Neuron (in vitro differentiated cells): ENCODE results near the gene COQ3.

Experiments
- H2AFZ ChIP-seq: one replicate; pipeline ENCODE4 v1.6.1; 2013; ENCODE audit warnings: low read depth, mild to moderate bottlenecking, inconsistent platforms, low read length, moderate library complexity
- H3K27me3 ChIP-seq: one replicate; pipeline ENCODE4 v1.6.1; 2013; ENCODE audit warnings: low read length; ENCODE audit not compliant: insufficient read depth
- H3K36me3 ChIP-seq: one replicate; pipeline ENCODE4 v1.6.1; 2013; ENCODE audit warnings: low read length; ENCODE audit not compliant: insufficient read depth
- H3K4me1 ChIP-seq: one replicate; pipeline ENCODE4 v1.6.1; 2013; ENCODE audit warnings: low read length; ENCODE audit not compliant: insufficient read depth
- H3K4me3 ChIP-seq: 2 replicates; pipeline ENCODE4 v1.5.1; 2013; ENCODE audit warnings: mild to moderate bottlenecking, low read length, moderate library complexity
- H3K9me3 ChIP-seq: one replicate; pipeline ENCODE4 v1.6.1; 2013; ENCODE audit warnings: low read length

The COQ3 gene

DNA sequence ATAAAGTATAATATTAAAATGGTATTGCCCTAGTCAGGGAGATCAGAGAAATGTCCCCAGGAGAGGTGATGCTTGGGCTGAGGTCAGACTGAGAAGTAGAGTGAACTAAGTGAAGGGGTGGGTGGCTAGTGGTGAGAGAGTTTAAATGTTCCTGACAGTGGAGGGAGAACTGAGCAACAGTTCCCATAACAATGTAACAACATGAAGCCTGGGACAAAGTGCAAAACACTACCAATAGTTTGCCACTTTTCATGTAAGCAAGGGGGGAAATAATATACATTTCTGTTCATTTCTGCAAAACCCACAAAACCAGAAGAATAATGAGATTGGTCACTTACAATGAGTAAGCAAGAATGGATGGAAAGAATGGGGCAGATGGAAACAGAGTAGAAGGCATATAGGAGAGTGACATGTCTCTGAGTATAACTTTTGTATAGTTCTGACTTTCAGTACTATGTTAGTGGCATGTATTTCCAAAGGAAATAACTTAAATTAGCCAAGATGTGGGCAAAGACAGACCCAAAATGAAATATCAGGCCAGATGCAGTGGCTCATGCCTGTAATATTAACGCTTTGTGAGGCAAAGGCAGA, 31.2 kb downstream of the COQ3 start:
- Histone ChIP-seq H3K27me3 (no peaks in the 10 kb centered on the region), H3K4me1 (peaks cover 6% of the 10 kb centered on the region), H3K4me3 (no peak overlapping the region), H2AFZ (no peak overlapping the region), H3K36me3 (no peaks in the 10 kb centered on the region), H3K9me3 (no peaks in the 10 kb centered on the region)

- Histone ChIP-seq H2AFZ (no peak overlapping the region), H3K9me3 (no peaks in the 10 kb centered on the region), H3K36me3 (no peaks in the 10 kb centered on the region), H3K4me3 (no peak overlapping the region), H3K27me3 (no peaks in the 10 kb centered on the region), H3K4me1 (peaks cover 6% of the 10 kb centered on the region)
Observed at GRCh38 chr6:99359800-99360199, 34.2 kb downstream of the COQ3 start.

- peaks cover 8% of the 10 kb centered on the region for H3K27me3 ChIP-seq
- H3K9me3 ChIP-seq, result no peaks in the 10 kb centered on the region
- peaks cover 6% of the 10 kb centered on the region for H3K4me1 ChIP-seq
- H3K36me3 ChIP-seq, result no peaks in the 10 kb centered on the region
- H2AFZ ChIP-seq, result no peak overlapping the region
- H3K4me3 ChIP-seq, result no peak overlapping the region
Observed at GRCh38 chr6:99356641-99357040, 37.4 kb downstream of the COQ3 start.

GRCh38 chr6:99354983-99355382, 39.0 kb downstream of the COQ3 start:
- Histone ChIP-seq H3K4me1 (peaks cover under 1% of the 10 kb centered on the region), H3K27me3 (peaks cover 12% of the 10 kb centered on the region), H3K4me3 (no peak overlapping the region), H3K9me3 (no peaks in the 10 kb centered on the region), H2AFZ (no peak overlapping the region), H3K36me3 (no peaks in the 10 kb centered on the region)

DNA sequence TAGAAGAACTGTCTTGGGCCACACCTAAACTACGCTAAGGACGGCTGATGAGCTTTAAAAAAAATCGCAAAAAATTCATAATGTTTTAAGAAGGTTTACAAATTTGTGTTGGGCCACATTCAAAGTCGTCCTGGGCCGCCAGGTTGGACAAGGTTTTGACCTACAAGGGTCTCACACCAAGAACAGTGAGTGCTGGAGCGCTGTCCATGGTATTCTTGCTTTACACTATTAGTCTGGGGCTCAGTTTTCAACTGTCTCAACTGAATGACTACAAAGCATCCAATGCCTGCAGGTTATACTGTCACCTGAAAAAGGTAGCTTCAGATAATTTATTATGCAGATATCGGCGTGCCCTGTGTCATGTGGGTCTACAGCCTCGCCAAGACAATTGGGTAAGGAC, 40.9 kb downstream of the COQ3 start:
- Histone ChIP-seq H3K27me3 (peaks cover 12% of the 10 kb centered on the region), H3K36me3 (no peaks in the 10 kb centered on the region), H2AFZ (no peak overlapping the region), H3K4me1 (peaks cover 8% of the 10 kb centered on the region), H3K4me3 (no peak overlapping the region), H3K9me3 (no peaks in the 10 kb centered on the region)

- H3K27me3 ChIP-seq, result peaks cover 12% of the 10 kb centered on the region
- H3K9me3 ChIP-seq, result no peaks in the 10 kb centered on the region
- no peak overlapping the region for H2AFZ ChIP-seq
- peaks cover 17% of the 10 kb centered on the region for H3K4me1 ChIP-seq
- no peaks in the 10 kb centered on the region for H3K36me3 ChIP-seq
- H3K4me3 ChIP-seq, result no peak overlapping the region
Observed at GRCh38 chr6:99350573-99350972, 43.4 kb downstream of the COQ3 start.

GRCh38 chr6:99349171-99350141, 44.5 kb downstream of the COQ3 start, which contains the start of gene FAXC:
Gene FAXC, minus strand, starts transcription at chr6:99349674. Its CDS starts 302 bp downstream, at chr6:99349372.
- Histone ChIP-seq H3K9me3 (no peaks in the 10 kb centered on the region), H3K4me1 (peaks cover 20% of the 10 kb centered on the region), H3K4me3 (peak within 1 kb of the TSS; percentile 99), H3K36me3 (no peaks in the 10 kb centered on the region), H2AFZ (peak within 1 kb of the TSS; percentile 97), H3K27me3 (peaks cover 12% of the 10 kb centered on the region)

DNA sequence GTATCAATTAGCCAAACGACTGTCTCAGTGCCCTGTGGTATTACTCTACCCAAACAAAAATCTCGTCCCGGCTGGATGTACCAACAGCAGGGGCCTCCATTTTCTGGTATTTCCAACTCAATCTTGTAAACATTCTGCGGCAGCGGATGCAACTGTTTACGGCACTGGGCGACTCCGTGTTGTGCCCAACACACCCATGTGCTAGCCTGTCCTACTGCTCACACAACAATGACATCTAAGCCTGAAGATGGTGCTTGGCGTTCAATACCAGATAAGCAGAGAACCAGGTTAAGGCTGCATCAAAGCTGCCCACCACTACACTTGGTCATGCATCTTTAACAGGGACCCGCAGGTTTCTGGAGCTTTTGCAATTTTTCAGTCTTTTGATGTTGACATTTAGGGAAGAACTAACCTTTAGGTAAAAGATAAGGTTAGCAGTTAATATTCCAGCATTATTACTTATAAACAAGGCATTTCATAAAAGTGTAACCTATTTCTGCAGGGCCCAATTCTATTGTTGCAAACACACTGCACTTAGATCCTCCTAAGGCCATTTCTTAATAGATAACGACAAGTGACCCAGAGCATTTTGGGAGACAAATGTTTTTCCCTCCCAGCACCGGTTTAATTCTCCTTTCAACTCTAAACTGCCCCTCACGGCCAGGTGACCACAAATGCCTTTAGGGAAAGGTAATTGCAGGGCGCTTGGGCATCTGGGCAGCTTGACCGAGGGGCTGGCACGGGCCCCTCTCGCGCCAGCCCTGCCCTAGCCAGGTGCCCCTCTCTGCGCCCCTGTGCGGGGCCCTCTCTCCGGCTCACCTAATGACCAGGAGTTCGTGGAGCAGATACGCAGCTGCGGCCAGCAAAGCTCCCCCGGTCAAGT, 45.5 kb downstream of the COQ3 start:
- Histone ChIP-seq H3K27me3 (peaks cover 12% of the 10 kb centered on the region), H3K4me1 (peaks cover 29% of the 10 kb centered on the region), H3K9me3 (no peaks in the 10 kb centered on the region), H3K36me3 (no peaks in the 10 kb centered on the region), H3K4me3 (peak overlapping the region; percentile 99), H2AFZ (peak overlapping the region; percentile 79)

DNA sequence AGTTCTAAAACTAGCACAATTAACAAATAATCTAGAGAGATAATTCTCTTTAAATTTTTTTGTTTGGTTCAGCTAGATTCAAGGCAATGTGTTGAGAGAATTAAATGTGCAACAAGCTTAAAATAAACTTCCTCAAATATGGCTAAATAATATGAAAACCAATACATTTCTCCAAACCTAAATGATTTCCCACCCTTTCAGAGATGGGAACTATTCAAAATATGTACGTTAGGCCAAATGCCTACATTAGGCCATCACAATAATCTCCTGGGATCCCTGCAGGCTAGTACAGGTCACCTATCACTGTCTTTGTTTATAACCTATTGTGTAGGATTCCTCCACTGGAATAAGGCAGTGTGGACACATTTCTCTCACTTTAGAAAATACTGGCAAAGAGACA, 46.2 kb downstream of the COQ3 start:
- Histone ChIP-seq H3K36me3 (no peaks in the 10 kb centered on the region), H3K4me1 (peaks cover 29% of the 10 kb centered on the region), H3K27me3 (peaks cover 7% of the 10 kb centered on the region), H3K9me3 (no peaks in the 10 kb centered on the region), H2AFZ (no peak overlapping the region), H3K4me3 (peak overlapping the region; percentile 99)

DNA sequence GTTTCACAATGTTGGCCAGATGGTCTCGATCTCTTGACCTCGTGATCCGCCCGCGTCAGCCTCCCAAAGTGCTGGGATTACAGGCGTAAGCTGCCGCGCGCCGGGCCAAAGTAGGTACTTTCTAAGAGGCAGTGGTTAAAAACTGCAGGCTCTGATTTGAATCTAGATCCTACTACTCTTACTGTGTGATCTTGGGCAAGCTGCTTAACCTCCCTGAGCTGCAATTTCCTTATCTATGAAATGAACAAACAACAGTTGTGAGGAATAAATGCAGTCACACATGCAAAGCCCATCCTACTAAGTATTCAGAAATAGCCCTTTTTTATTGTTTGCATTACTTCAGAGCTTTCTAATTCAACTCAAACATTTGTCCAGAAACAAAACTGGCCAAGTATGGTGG, 47.4 kb downstream of the COQ3 start:
- no peaks in the 10 kb centered on the region for H3K9me3 ChIP-seq
- H3K4me3 ChIP-seq, result no peak overlapping the region
- no peak overlapping the region for H2AFZ ChIP-seq
- peaks cover 3% of the 10 kb centered on the region for H3K36me3 ChIP-seq
- H3K4me1 ChIP-seq, result peaks cover 29% of the 10 kb centered on the region
- H3K27me3 ChIP-seq, result peaks cover 4% of the 10 kb centered on the region

GRCh38 chr6:99345164-99345563, 48.8 kb downstream of the COQ3 start:
- H2AFZ ChIP-seq, result no peak overlapping the region
- H3K36me3 ChIP-seq, result peaks cover 6% of the 10 kb centered on the region
- H3K4me1 ChIP-seq, result peaks cover 29% of the 10 kb centered on the region
- no peaks in the 10 kb centered on the region for H3K27me3 ChIP-seq
- no peak overlapping the region for H3K4me3 ChIP-seq
- no peaks in the 10 kb centered on the region for H3K9me3 ChIP-seq

- no peaks in the 10 kb centered on the region for H3K9me3 ChIP-seq
- peaks cover 6% of the 10 kb centered on the region for H3K36me3 ChIP-seq
- H3K27me3 ChIP-seq, result no peaks in the 10 kb centered on the region
- H3K4me1 ChIP-seq, result peaks cover 29% of the 10 kb centered on the region
- no peak overlapping the region for H3K4me3 ChIP-seq
- no peak overlapping the region for H2AFZ ChIP-seq
Observed at GRCh38 chr6:99344289-99344688, 49.7 kb downstream of the COQ3 start.
